Choroid plexus epithelial cell (primary cell): ENCODE measurements around the gene SIRT2.
"Not testable (repeated sequence)": the region's sequence is repeated elsewhere in the genome, so short reads cannot be mapped to it uniquely, and the experiment has no call there.

ENCODE experiments used
- DNase-seq: peaks from one replicate; pipeline ENCODE4 v3.0.0-alpha.2; 2010; ENCODE audit warnings: low read depth
- H3K4me3 ChIP-seq: 2 replicates; pipeline ENCODE4 v1.5.1; 2011; ENCODE audit warnings: low read depth, mild to moderate bottlenecking, control low read depth, low read length, moderate library complexity
- CTCF ChIP-seq: conservative IDR thresholded peaks from 2 replicates; pipeline ENCODE4 v1.5.1; 2011; ENCODE audit warnings: low read depth, mild to moderate bottlenecking, control low read depth, inconsistent platforms, low read length, moderate library complexity

SIRT2 gene

DNA sequence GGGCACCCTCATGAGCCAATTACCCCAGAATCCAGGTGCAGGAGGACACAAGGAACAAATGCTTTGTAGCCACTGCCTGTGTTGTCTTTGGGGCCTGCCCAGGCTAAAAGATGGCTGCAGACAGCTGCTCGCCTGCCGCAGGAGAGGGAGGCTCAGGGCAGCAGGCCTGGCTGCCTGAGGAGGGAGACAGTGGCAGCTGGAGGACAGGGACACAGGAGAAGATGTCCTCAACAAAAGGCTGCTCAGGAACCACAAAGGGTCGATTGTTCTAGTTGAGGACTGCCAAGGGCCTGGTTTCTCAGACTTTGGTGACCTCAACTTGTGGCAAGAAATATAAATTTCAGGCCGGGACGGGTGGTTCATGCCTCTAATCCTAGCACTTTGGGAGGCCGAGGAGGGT lies 7.6 kb downstream of the SIRT2 start:
- no peak for TF ChIP-seq CTCF
- H3K4me3 ChIP-seq: no peak overlapping the region
- DNase-seq: no peak

GRCh38 chr19:38890686-38891085 lies 8.7 kb downstream of the SIRT2 start:
- DNase-seq: no peak
- TF ChIP-seq CTCF: no peak
- no peak overlapping the region for H3K4me3 ChIP-seq

DNA sequence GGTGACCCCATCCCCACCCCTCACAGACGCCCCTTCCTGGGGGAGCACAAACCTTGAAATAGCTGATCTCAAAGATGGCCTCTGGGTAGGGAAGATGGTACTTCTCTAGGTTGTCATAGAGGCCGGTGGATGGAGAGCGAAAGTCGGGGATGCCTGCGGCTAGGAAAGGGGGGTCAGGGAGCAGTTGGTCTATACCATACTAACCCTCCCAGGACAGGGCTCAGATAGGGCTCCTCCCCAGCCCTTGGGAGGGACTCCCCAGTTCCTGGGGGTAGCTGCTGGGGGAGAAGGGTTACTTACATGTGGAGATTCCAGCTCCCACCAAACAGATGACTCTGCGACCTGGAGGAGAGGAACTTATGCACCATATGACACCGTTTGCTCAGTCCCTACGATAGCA lies 9.6 kb downstream of the SIRT2 start:
- no peak for TF ChIP-seq CTCF
- H3K4me3 ChIP-seq: no peak overlapping the region
- DNase-seq: no peak

- no peak overlapping the region for H3K4me3 ChIP-seq
- no peak for TF ChIP-seq CTCF
- no peak for DNase-seq
These were observed 10.5 kb downstream of the SIRT2 start for GRCh38 chr19:38888876-38889275.

GRCh38 chr19:38884691-38885090 lies 14.7 kb downstream of the SIRT2 start:
- DNase-seq, H3K4me3 ChIP-seq: not testable (repeated sequence)

DNA sequence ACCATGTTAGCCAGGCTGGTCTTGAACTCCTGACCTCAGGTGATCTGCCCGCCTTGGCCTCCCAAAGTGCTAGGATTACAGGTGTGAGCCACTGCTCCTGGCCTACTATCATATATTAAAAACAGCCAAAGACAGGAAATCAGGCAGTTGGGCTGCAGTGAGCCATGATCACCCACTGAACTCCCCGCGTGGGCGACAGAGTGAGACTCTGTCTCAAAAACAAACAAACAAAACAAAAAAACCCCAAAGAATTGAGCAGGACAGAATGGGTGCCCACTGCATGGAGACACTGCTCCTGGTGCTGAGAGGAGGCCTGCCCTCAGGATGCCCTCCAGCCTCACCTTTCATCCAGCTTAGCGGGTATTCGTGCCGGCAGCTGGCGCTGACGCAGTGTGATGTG lies 16.1 kb downstream of the SIRT2 start:
- no peak overlapping the region for H3K4me3 ChIP-seq
- no peak for TF ChIP-seq CTCF
- no peak for DNase-seq

DNA sequence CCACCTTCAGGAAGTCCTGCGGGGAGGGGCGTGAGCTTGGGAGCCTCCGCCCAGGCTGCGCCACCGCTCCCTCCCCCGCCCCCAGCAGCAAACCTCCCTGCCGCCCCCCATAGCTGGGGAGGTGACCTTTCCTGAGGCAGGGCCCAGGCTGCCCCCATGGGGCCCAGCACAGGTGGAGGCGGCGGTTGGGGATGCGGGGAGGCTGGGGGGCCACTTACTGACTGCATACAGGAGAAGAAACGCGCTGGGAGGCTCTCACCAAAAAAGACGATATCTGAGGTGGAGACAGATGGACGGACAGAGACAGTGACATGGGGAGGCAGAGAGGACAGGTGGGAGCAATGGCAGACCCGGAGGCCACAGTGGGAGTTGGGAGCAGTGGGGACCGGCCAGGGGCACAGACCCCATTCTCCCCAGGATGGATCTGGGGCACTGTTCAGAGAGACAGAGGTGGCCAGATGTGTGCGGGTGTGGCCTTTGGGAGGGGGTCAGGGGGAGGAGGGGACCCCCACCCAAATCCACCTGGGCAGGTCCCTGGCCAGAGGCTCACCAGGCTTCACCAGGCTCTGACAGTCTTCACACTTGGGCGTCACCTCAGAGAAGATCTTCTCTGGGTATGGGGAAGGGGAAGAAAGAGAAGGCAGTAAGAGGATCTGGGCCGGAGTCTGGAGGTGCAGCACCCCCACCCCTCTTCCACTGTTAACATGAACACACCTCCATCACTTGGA lies 18.4 kb downstream of the SIRT2 start:
- no peak for TF ChIP-seq CTCF
- no peak overlapping the region for H3K4me3 ChIP-seq
- no peak for DNase-seq
